Measurements from ENCODE around the gene PRKAR2B.

The PRKAR2B gene

DNA sequence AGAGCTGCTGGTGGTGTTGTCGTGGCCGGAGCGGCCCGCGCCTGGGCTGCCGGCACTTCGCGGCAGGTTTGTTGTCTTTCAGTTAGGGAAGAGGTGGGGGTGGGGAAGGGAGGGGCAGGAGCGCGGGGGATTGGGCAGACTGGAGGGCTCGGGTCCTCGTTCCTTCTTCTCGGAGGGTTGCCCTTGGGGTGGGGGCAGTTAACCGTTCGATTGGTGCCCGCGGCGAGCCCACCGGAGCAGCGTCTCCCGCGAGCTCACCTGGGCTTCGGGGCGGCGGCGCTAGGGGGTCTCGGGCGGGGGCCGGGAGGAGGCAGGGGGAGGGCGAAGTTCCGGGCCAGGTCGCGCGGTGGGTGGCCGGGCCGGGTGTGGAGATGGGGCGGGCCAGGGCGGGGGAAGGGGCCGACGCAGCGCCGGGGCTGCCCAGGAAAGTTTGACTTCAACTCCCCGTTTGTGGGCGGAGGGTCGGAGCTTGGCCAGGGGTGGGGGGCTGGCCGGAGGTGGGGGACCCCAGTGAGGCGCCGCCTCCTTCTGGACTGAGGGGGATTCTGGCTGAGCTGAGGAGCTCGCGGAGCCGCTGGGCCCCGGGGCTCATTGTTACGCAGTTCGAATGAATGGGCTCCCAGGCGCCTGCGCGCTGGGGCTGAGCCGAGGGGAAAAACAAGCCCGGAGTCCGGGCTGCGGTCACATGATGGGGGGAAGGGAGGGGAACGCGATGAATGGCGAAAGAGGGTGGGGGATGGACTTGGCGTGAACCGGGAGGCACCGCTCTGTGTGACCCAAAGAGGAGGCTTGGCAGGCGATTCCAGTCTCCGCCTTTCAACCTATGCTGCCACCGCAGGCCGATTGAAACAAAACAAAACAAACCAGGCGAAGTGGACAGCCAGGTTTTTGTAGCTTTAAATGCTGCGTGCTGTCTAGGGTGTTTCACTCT lies 124.9 kb downstream of the PRKAR2B start:
- peak; percentile 72 for DNase-seq (ENCODE audit: low read depth, low spot score)

DNA sequence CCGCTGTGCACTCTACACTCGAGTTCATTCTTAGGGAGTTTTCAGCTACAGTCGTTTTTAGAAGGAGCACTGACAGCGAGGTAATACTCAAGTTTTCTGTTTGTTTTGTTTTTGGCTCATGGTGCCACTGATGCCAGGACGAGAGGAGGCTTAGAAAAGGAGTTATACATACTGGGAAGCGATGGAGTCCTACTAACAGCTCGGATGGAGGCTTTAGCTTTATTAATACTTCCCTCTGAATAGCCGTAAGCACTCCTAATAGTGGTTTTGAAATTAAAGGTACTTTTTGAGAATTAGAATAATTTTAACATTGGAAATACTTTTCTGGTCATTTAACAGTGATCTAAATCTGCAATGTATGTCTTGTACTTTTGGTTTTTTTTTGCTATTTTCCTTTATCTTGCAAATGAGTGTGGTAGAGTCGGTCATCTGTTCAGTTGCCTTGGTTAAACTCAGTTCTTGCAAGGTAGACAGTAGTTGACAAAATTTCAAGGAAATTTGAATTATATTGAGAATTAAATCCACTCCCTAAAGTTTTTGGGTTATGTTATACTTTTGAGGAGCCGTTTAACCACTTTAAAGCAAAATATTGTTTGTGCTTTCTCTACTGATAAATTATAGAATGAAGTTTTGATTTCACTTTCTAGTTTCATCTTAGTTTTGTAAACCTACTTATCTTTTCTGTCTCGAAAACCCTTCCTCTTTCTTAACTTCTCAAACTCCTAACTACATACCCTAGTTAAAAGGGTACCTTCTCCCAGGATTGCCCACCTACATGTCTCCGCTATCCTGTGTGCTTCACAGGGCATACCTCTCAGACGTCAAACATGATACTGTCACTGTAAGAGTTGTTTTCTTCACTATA lies 125.8 kb downstream of the PRKAR2B start:
- peak overlapping the region; percentile 71 for H3K4me3 ChIP-seq (ENCODE audit: low read length)
- DNase-seq (ENCODE audit: low read depth, low spot score): no peak

More for the DNA sequence above, 124.9 kb downstream of the PRKAR2B start:
- peak overlapping the region; percentile 71 for H3K4me3 ChIP-seq (ENCODE audit: low read length)

DNA sequence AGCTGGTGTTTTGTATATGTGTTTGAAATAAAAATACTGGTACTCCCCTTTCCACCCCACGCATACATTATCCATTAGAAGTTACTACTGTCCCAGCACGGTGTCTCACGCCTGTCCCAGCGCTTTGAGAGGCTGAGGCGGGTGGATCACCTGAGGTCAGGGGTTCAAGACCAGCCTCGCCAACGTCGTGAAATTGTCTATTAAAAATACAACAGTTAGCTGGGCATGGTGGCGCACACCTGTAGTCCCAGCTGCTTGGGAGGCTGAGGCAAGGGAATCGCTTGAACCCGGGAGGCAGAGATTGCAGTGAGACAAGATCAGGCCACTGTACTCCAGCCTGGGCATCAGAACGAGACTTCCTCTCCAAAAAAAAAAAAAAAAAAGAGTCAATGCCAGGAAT lies 127.0 kb downstream of the PRKAR2B start:
- H3K4me3 ChIP-seq (ENCODE audit: low read length): no peak overlapping the region
- no peak for DNase-seq (ENCODE audit: low read depth, low spot score)

DNA sequence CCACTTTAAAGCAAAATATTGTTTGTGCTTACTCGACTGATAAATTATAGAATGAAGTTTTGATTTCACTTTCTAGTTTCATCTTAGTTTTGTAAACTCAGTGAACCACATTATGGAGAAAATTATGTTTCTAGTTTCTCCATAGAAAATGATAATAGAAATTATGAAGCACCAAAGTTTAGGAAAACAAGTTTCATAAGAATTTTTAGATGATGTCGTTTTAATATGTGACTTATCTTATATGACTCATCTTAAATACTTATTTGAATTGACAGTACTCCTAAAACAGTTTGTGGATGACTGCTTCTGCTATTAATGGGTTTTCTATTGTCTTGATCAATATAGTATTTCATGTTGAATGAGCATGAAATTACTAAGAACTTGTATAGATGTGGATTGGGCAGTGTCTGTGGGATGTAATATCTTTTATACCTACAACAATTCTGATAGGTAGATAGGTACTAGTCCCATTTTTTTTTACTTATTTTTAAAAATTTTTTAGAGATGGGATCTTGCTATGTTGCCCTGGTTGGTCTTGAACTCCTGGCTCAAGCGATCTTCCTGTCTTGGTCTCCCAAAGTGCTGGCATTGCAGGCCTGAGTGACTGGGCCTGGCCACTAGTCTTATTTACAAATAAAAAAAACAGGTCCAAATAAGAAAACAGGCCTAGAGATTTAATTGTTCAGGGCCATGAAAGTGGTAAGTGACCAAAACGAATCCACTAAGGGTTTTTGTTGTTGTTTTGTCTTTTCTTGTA lies 127.9 kb downstream of the PRKAR2B start:
- H3K4me3 ChIP-seq (ENCODE audit: low read length): no peak overlapping the region
- DNase-seq (ENCODE audit: low read depth, low spot score): no peak

DNA sequence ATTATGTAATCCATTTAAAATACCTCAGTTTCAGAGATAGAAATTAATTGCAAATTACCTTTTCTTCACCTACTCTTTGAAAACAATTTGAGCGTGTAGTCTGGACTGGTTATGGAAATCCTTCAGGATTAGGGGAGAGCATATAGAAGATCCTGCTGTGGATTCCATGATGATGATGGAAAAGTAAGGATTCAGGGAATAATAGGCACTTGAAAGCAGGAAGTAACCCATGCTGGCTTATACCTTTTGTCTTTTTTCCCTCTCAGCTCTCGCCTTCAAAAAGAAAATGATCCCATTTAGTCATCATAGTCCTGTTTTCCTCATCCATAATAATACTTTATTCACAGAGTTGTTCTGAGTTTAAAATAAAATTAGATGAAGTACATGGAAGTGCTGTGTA lies 128.7 kb downstream of the PRKAR2B start:
- no peak overlapping the region for H3K4me3 ChIP-seq (ENCODE audit: low read length)

DNA sequence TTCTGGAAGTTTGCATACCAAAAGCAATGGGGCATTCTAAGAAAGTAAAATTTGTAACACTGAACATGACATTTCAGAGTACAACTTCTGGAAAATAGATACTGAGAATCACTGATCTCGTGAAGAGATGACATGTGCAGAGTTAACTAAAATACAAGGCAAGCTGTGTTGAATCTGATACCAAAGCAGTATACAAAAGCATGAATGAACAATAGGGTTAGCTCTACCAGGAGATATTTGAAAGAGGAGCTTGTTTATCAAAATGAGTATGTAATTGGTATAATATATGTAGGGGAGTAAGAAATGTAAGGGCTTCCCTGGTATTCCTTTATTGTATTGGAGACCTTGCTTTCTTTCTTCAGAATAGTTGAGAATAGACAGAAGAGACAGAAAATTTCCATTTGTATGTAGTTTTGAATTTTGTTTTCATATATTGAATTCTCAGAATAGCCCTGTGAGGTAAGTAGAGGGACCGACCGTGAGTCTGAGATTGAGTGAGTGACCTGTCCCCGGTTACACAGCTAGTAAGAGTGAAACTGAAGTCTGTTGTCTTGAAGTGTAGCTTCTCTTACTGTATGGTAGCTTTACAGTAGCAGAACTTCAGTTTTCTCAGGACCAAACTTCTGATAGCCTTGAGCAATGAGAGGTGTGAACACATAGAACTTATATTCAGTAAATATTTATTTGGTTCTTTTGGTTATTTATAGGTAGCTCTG lies 129.3 kb downstream of the PRKAR2B start:
- DNase-seq (ENCODE audit: low read depth, low spot score): no peak
- no peak overlapping the region for H3K4me3 ChIP-seq (ENCODE audit: low read length)

More for the DNA sequence above, 128.7 kb downstream of the PRKAR2B start:
- DNase-seq (ENCODE audit: low read depth, low spot score): no peak

DNA sequence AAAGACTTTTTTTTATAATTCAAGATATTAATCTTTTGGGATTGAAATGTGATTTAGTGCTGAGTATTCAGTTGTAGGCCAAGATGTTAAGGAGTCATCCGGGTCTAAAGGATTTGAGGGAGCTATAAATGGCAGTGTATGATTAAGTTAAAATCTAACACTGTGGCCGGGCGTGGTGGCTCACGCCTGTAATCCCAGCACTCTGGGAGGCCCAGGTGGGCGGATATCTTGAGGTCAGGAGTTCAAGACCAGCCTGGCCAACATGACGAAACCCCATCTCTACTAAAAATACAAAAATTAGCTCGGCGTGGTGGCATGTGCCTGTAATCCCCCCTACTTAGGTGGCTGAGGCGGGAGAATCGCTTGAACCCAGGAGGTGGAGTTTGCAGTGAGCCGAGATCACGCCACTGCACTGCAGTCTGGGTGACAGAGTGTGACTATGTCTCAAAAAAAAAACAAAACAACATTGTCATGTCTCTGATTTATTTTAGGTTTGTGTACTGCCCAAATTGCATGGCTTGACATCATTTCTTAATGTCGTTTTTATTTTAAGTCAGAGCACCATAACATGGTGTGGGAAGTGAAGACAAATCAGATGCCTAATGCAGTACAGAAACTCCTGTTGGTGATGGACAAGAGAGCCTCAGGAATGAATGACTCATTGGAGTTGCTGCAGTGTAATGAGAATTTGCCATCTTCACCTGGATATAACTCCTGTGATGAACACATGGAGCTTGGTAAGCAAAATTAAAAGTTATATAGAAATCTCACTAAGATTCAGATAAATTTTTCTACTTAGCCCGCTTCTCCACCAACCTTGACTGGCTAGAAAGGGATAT lies 135.0 kb downstream of the PRKAR2B start:
- H3K4me3 ChIP-seq (ENCODE audit: low read length): no peak overlapping the region
- DNase-seq (ENCODE audit: low read depth, low spot score): no peak

DNA sequence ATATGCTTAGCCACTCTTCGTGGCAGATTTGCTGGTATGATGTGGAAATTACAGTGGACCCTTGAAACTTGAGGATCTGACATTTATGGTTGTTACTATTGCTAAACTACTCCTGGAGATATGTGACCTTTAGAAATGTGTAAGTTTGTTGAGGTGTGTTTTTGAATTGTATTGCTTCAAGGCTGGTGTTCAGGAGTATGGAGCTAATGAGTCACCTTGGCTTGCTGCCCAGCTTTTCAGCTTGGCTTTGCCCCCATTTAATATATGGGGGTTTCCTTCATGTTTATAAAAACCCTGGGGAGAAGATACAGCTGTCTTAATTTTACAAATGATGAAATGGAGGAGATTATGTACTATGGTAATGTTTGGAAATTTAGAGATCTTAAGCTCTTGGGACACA lies 135.9 kb downstream of the PRKAR2B start:
- no peak overlapping the region for H3K4me3 ChIP-seq (ENCODE audit: low read length)
- no peak for DNase-seq (ENCODE audit: low read depth, low spot score)

DNA sequence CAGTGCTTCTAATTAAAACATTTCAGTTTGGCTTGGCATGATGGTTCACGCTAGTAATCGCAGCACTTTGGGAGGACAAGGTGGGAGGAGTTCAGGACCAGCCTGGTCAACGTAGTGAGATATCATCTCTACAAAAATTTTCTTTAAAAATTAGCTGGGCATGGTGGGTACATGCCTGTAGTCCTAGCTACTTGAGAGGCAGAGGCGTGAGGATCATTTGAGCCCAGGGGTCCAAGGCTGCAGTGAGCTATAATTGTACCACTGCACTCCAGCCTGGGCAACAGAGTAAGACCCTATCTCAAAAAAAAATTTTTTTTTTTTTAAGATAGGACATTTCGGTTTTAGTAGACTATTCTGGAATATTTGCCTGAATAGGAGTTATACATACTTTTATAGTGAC lies 136.7 kb downstream of the PRKAR2B start:
- no peak for DNase-seq (ENCODE audit: low read depth, low spot score)
- H3K4me3 ChIP-seq (ENCODE audit: low read length): no peak overlapping the region

DNA sequence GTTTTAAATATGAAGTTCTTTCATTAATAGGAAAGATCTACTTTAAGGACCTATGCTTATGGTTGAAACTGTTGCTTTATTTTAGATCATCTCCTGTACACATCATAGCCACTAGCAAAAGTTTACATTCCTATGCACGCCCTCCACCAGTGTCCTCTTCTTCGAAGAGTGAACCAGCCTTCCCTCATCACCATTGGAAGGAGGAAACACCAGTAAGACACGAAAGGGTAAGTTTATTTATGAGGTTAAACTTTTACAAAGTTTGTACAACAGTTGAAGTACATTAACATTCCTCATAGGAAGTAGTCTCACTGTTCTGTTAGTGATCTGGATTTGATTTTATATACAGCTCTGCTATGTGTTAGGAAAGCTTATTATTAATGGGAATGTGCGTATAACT lies 141.2 kb downstream of the PRKAR2B start:
- H3K4me3 ChIP-seq (ENCODE audit: low read length): no peak overlapping the region
- no peak for DNase-seq (ENCODE audit: low read depth, low spot score)

DNA sequence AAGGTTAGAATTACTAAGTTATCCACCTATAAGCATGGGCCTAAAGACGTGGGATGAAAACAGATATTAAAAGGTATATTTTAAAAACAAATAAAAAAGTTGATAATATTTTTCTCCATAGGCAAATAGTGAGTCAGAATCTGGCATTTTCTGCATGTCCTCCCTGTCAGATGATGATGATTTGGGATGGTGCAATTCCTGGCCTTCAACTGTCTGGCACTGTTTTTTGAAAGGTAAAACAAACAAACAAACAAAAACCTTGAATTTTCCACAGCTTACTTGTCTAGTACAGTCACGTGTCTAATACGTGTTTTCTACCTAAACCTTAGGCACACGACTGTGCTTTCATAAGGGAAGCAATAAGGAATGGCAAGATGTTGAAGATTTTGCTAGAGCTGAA lies 141.7 kb downstream of the PRKAR2B start:
- H3K4me3 ChIP-seq (ENCODE audit: low read length): no peak overlapping the region
- DNase-seq (ENCODE audit: low read depth, low spot score): no peak

DNA sequence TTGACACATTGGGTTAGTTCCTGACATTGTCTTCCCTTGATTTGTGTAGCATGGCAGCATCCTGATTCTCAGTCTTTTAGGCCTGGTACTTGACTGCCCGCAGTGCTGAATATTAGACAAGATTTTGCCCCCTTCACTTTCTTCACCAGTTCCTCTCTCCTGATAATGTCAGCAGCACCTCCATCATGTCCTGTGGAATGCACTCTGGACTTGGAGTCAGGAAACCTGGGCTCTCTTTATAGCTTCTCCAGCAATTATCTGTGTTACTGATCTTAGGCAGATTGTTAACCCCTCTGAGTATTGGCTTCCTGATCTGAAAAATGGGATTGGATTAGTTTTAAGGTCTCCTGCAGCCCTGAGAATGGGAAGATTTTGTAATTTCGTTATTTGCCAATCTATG lies 143.3 kb downstream of the PRKAR2B start:
- DNase-seq (ENCODE audit: low read depth, low spot score): no peak
- H3K4me3 ChIP-seq (ENCODE audit: low read length): no peak overlapping the region

DNA sequence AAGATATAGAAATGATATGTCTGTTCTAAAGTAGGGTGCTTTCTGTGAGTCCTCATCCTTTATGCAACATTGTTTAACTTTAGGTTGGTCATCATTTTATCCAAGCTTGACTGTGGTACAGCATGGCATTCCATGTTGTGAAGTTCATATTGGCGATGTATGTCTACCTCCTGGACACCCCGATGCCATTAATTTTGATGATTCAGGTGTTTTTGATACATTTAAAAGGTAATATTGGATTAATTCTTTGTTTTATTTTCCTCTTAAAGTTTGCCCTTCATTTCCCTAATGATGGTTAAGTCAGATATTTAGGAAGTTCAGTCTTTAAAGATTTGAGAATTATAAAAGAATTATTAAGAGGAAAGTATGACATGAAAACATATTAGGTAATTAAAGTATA lies 145.6 kb downstream of the PRKAR2B start:
- no peak overlapping the region for H3K4me3 ChIP-seq (ENCODE audit: low read length)
- DNase-seq (ENCODE audit: low read depth, low spot score): no peak

DNA sequence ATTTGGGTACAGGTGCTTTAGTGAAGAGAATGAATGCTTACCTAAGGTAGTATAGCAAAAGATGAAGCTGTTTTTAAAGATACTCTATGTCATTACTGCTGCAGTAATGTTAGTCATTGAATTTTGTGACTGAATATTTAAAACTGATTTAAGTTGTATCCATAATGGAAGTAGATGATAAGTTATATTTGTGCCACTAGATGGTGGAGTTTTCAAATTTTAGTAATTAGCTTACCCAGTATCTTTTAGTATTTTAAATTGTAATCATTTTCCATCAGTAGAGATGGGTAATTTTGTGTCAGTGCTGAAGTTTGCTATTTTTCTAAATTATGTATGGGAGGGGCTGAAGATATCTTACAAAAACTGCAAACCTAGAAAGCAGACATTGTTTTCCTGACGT lies 149.5 kb downstream of the PRKAR2B start:
- no peak overlapping the region for H3K4me3 ChIP-seq (ENCODE audit: low read length)
- no peak for DNase-seq (ENCODE audit: low read depth, low spot score)

DNA sequence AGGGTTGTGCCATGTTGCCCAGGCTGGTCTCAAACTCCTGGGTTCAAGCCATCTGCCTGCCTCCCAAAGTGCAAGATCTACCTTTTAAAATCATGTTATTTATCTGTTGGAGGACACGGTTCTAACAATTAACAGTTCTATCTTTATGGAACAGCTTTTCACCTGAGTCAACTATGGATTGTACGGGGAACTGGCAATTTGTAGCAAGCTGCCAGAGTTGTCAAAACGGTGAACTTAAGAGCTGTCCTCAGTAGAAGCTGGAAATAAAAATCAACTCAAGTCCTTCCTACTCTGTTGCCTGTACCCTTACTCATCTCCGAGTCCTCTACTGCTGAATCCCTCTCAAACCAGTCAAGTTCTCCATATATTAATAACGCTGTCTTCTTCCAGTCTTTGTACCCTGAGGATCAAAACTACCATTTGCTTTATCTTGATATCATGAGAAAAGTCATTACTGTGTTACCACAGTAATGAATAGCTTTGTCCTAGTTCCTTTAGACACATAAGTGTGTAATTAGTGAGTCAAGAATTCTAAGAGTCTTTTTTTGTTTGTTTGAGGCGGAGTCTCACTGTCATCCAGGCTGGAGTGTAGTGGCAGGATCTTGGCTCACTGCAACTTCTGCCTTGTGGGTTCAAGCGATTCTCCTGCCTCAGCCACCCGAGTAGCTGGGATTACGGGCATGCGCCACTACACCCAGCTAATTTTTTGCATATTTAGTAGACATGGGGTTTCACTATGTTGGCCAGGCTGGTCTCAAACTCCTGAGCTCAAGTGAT lies 152.5 kb downstream of the PRKAR2B start:
- DNase-seq (ENCODE audit: low read depth, low spot score): no peak
- H3K4me3 ChIP-seq (ENCODE audit: low read length): no peak overlapping the region

DNA sequence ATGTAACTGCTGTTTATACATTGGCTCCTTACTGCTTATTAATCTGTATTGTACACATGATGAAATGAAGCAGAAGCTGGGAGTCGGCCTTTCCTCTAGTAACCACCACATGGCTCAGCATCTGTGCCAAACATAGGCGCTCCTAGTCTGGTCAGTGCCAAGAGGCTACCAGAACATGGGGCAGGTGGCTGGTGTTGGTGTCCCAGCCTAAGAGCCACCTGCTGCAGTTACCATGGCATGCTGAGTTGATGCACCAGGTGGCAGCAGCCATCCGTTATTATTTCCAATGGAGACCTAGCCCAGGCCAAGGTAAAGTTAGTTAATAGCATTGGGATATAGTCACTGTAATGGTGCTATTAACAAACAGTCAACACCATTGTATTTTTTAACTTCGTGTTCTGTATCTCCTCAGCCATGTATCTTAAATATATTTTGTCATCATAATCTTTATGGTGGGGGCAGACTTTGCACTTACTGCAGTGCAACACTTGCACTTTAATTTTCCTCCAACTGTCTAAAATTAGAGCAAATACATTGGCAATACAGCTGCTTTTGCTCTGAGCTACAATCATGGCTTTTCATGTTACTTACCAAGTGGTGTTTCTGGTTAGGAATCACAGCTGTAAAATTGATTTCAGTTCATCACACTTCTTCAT lies 157.4 kb downstream of the PRKAR2B start:
- DNase-seq (ENCODE audit: low read depth, low spot score): peak; percentile 4
- H3K4me3 ChIP-seq (ENCODE audit: low read length): no peak overlapping the region

DNA sequence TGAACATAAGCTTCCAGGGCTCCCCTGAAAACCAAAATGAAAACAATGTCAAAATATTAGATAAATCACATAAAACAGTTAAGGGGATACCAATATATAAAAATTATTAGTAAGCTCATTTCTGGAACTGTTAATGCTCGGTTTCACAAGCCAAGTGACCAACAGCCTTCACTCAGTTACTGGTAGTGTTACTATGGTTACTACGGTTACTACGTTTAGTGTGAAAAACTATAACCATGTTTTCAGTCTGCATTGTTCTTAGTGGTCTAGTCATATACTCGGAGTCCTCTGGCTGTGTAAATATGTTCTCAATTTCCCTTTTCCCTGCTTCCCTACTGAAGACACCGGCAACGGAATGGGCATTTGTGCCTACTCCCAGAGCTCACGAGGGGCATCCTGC lies 159.1 kb downstream of the PRKAR2B start:
- H3K4me3 ChIP-seq (ENCODE audit: low read length): no peak overlapping the region

More for the DNA sequence above, 159.1 kb downstream of the PRKAR2B start:
- DNase-seq (ENCODE audit: low read depth, low spot score): no peak

Data from Jurkat, Clone E6-1 (cell line).